ENCODE results near the gene NECAB2.

NECAB2 gene

DNA sequence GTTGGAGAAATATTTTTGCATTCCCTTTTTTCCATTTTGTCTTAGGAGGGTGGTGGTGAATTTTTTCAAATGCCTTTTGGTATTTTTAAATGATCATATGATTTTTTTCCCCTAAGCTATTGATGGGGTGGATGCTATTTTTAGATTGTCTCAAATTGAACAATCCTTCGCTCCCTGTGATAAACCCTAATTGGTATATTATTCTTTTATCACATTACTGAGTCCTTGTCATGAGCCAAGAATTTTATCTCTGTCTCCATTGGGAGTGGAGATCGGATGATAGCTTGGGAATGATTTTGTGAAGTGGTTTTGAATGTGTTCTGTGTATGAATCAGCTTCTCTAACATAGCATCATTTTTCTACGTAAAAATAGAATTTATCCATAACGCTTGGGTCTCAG, 15.4 kb downstream of the NECAB2 start:
- no peak for DNase-seq (ENCODE audit: low read depth in 1 of 2, low spot score in 1 of 2)

DNA sequence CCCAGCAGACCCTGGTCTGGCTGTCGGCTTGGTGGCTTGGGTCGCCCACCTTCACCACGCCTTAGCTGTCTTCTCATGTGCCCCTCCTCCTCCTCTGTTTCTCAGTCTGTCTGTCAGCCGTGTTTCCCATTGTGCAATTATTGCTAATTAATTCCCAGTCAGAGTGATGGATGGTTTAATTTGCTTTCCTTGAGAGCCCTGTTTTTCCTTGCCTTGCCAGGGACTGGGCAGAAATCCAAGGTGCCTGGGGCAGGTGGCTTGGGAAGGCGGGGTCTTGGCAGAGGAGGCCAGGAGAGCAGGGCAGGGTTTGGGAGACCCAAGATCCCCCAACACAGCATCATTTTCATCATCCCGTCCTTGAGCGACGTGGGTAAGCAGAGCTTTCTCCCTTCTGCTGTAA, 21.3 kb downstream of the NECAB2 start:
- no peak for DNase-seq (ENCODE audit: low read depth in 1 of 2, low spot score in 1 of 2)

DNA sequence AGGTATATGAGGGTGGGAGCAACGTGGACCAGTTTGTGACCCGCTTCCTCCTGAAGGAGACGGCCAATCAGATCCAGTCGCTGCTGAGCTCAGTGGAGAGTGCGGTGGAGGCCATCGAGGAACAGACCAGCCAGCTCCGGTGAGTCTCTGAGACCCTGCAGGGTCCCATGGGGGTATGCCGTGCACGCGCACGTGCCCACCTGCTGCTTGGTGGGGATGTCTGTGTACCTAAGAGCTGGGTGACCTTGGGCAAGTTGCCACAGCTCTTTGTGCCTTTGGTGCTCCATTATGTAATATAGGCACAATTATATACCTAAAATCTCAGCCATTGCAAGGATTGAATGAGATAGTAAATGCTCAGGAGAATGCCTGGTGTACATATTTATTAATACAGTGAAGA, 22.4 kb downstream of the NECAB2 start:
- DNase-seq (ENCODE audit: low read depth in 1 of 2, low spot score in 1 of 2), result no peak

DNA sequence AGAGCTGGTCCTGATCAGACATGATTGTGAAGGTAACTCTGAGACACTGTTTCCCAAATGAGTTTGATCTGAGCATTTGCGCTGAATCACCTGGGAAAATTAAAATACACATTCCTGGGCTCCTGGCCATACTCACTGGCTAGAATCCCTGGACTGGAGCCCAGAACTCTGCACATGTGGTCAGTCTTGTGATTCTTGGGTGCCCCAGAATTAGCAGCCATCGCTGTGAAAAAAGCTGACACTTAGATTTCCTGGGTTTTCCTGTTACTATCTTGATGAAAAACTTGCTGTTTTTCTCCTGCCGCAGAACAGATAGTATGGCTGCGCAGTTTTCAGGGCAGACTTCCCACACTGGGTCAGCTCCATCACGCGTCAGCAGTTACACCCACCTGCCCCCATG, 24.6 kb downstream of the NECAB2 start:
- no peak for DNase-seq (ENCODE audit: low read depth in 1 of 2, low spot score in 1 of 2)

DNA sequence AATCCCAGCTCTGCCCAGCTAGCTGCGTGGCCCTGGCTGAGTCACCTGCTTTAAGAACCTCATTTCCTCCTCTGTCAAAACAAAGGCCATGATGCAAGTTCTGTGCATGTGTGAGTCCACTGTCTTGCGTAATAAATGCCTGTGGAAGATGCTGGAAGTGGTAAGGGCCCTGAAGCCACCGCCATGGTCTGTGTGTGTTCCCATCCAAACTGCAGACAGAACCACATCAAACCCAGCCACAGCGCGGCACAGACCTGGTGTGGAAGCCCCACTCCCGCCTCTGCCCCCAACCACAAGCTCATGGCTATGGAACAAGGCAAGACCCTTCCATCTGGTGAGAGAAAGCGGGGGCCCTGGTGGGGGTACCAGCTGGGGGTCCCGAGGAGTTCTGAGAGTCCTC, 26.0 kb downstream of the NECAB2 start:
- no peak for DNase-seq (ENCODE audit: low read depth in 1 of 2, low spot score in 1 of 2)

DNA sequence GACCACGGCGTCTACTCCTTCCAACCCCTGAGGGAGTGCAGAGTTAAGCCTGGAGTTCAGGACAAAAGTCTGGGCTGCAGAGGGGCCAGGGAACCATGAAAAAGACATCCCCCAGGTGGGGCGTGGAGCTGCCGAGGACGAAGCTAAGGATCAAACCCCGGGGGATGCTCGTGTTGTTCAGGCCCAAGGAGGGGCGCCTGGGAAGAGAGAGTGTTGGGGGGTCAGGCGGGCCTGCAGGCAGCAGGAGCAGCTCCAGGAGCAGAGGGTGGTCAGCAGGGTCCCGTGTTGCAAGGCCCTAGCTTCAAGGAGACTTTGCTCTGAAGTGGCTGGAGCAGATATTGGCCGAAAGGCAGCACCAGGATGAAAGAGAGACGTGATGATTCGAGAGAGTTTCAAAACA, 26.7 kb downstream of the NECAB2 start:
- no peak for DNase-seq (ENCODE audit: low read depth in 1 of 2, low spot score in 1 of 2)

DNA sequence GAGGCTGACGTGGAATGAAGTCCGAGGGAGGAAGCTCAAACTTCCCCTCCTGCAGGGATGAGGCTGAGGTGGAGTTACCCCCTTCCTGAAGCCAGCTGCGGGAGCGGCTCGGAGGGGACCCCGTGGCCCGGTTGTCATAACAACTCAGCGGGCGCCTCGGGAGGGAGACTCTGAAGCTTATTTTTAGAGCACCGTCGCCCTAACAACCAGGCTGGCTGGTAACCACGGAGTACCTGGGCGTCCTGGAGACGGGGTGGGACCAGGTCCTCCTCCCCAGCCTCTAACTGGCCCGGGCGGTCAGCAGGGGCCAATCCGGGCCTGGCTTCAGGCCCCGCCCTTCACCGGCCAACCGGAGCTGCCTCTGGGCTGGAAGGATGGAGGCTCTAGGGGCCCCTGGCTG, 27.7 kb downstream of the NECAB2 start:
- DNase-seq (ENCODE audit: low read depth in 1 of 2, low spot score in 1 of 2), result no peak

DNA sequence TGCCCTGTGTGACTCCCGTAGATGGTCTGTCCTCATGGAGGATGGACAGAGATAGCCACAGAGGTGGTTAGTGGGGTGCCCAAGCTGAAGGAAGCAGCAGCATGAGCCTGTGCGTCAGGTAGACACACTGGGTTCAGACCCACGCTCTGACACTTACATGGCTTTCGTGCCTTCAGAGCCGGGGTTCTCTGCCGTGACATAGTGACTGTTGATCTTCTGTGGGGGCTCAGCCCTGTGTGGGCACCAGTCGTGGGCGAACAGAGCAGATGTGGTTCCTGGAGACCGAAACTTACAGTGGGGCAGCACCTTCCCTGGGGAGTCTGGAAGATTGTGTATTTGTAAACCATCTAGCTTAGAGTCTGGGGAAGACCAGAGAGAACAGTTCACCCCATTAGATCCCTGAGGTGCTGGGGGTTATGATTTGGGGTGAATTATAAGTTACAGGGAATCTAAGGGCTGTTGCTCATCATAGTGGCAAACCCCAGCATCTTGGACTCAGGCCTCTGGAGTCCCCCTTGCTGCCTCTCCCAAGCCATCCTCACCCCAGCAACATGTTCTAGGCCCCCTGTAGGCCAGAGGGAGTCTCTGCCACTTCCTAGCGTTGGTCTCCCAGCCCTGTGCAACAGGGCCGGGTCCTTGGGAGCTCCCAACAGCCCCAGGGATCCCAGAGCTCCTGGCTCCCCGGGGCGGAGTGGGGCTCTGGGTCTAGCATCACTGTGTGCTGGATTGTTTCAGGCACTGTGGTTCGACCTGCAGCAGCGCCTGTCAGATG, 28.6 kb downstream of the NECAB2 start:
- DNase-seq (ENCODE audit: low read depth in 1 of 2, low spot score in 1 of 2), result no peak

DNA sequence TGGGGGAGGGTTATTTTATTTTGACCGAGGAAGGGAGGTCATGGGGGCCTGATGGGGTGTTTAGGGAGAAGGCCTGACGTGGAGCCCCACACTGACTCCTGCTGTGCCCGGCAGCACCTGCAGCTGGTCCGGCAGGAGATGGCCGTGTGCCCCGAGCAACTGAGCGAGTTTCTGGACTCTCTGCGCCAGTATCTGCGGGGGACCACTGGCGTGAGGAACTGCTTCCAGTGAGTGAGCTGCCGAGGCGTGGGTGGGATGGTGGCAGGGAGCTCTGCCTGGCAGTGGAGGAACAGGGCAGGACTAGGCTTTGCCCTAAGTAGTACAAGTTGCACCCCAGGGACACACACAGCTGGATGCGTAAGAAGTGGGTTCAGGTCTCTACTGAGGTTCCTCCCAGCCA, 30.0 kb downstream of the NECAB2 start:
- no peak for DNase-seq (ENCODE audit: low read depth in 1 of 2, low spot score in 1 of 2)

DNA sequence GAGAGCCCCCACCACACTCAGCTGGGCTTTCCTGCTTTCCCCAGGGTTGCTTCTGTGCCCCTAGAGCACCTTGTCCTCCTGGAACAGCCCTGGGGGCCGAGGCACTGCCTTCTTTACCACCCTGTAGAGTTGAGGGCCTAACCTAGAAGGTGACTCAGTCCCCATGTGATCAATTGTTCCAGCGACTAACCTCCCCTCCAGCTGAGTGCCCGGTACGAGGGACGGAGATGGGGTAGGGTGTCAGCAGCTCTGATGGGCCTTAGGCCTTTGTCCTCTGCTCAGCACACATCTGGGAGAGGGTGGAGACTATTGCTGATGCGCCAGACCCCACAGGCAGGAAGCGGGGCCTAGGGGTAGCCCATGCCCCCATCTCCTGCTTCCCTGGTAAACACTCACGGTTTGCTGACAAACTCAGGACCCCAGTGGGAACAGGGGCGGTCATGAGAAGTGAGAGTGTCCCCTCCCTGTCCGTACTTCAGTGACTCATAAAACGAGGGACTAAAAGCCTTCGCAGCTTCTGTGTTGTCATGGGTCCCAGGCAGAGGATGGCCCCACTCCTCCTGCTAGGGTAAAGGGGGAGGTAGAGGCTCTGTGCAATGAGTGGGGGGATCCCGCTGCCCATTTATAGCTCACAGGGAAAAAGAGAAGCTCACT, 33.1 kb downstream of the NECAB2 start:
- DNase-seq (ENCODE audit: low read depth in 1 of 2, low spot score in 1 of 2), result no peak

DNA sequence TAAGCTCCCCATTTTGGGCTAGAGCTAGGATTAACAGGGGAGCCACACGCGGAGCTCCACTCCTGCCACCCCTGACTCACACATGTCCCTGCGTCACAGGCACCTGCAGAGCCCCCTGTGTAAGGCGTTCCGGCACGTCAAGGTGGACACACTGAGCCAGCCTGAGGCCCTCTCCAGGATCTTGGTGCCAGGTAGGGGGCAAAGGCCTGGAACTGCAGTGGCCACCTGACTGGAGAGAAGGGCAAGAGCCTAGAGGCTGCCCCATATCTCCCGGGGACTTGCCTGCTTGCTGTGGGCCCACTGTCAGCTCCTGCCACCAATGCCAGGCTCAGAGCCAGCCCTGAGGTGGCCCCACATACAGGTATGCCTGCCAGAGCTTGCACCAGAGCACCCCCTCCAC, 33.7 kb downstream of the NECAB2 start:
- DNase-seq (ENCODE audit: low read depth in 1 of 2, low spot score in 1 of 2), result no peak

DNA sequence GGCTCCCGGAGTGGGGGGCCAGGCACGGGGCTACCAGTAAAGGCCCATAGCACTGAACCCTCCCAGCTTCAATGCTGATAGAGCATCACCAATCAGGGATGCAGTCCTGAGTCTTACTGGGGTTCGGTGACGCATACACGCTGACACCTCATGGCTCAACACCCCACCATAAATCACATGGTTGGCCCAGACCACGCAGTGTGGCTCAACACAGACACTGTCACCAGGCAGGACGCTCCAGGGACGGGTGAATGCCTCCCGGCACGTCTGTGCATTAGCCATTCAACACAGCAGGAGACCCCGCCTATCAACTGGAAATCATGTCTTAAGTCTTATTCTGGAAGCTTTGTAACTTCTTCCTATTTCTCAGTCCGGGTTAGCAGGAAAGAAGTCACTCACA, 35.0 kb downstream of the NECAB2 start:
- DNase-seq (ENCODE audit: low read depth in 1 of 2, low spot score in 1 of 2), result no peak

DNA sequence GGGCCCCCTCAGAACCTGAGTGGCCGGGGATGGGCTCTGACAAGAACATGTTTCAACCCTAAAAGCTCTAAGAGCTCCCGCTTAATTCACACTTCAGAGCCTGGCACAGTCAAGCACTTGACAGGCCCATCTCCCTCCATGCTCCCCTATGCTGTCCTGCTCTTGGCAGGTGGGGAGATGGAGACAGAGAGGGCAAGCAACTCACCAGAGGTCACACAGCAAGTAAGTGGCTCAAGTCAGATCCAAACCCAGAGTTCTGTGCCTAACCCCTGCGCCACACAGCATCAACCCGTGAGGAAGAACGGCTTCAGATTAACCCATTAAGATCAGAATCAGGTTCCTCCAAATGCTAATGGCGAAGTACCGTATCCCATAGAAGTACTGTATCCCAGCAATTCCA, 36.4 kb downstream of the NECAB2 start:
- no peak for DNase-seq (ENCODE audit: low read depth in 1 of 2, low spot score in 1 of 2)

DNA sequence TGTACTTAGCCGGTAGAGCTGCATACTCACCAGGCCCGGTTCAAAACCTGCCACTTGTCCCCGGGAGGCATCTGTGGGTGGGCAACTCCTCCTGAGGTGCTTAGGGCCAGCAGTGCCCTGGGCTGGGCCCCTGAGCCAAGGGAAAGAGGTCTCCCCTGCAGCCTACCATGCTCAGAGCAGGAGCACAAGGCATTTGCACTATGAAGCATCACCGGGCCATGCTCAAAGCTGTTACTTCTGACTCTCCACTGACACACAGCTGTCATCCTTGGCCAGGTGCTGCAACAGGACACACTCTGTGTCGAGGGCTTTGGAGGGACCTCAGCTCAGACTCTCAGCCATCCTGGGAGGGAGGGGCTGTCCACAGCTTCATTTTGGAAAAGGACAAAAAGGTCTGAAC, 37.3 kb downstream of the NECAB2 start:
- no peak for DNase-seq (ENCODE audit: low read depth in 1 of 2, low spot score in 1 of 2)

DNA sequence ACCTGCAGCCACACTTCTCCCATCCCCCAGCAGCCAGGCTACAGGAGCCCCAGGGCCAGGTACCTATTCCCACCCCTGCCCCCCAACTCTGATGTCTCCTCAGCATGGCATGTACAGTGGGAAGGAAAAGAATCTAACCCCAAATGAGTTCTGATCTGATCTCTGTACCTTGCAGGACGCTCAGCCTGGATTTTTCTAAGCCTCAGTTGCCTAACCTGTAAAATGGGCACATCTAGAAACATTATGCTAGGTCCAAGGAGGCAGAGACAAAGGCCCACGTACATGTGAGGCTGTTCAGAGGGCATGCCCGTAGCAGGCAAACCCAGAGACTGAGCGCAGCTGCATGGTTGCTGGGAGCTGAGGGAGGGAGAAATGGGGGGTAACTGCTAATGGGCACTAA, 39.5 kb downstream of the NECAB2 start:
- DNase-seq (ENCODE audit: low read depth in 1 of 2, low spot score in 1 of 2), result no peak

DNA sequence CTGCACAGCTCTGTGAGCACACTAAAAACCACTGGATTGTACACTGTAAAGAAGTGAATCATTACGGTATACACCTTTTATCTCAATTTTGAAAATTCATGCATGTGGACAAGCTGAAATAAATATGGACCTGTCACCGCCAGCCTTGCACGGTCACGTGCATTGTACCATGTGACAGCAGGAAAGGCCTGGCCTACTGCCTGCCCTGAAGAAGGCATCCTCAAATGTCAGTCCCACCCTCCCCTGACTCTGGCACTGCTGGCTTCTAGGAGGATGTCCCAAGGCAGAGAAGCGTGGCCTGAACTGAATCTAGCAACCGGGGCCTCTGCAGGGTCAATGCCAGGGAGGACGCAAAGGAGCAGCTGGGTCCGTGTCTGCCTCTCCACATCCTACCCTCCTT, 39.9 kb downstream of the NECAB2 start:
- DNase-seq (ENCODE audit: low read depth in 1 of 2, low spot score in 1 of 2), result no peak

DNA sequence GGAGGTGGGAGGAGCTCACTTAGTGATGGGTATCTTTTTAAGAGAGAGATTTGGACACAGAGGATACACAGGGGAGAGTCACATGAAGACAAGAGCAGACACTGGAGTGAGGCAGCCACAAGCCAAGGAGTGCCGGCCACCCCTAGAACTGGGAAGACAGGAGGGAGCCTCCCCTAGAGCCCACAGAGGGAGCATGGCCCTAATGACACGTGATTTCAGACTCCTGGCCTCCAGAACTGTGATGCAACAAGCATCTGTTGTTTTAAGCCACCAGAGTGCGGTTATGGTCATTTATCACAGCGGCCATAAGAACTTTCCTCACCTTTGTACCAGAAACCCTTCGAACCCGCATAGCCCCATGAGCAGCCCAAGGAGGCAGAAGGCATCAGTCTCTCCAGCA, 41.2 kb downstream of the NECAB2 start:
- no peak for DNase-seq (ENCODE audit: low read depth in 1 of 2, low spot score in 1 of 2)

DNA sequence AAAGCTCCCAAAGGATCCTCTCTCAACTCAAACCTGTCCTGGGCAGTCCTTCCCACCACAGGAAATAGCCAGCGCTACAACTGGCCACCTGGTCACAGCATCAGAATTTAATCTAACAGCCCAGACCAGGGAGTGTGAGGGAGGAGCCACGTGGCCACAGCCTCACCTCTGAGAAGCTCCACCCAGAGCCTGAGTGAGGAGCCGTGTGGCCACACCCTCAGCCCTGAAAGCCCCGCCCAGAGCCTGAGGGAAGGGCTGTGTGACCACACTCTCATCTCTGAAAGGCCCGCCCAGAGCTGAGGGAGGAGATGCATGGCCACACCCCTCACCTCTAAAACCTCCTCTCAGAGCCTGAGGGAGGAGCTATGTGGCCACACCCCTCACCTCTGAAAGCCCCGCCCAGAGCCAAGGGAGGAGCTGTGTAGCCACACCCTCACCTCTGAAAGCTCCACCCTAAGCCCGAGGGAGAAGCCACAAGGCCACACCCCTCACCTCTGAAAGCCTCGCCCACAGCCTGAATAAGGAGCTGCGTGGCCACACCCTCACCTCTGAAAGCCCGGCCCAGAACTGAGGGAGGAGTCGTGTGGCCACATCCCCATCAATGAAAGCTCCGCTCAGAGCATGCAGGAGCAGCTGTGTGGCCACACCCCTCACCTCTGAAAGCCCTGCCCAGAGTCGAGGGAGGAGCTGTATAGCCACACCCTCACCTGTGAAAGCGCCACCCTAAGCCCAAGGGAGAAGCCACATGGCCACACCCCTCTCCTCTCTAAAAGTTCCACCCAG, 45.9 kb downstream of the NECAB2 start:
- DNase-seq (ENCODE audit: low read depth in 1 of 2, low spot score in 1 of 2), result peak in 1 of 2 donors; percentile 6

DNA sequence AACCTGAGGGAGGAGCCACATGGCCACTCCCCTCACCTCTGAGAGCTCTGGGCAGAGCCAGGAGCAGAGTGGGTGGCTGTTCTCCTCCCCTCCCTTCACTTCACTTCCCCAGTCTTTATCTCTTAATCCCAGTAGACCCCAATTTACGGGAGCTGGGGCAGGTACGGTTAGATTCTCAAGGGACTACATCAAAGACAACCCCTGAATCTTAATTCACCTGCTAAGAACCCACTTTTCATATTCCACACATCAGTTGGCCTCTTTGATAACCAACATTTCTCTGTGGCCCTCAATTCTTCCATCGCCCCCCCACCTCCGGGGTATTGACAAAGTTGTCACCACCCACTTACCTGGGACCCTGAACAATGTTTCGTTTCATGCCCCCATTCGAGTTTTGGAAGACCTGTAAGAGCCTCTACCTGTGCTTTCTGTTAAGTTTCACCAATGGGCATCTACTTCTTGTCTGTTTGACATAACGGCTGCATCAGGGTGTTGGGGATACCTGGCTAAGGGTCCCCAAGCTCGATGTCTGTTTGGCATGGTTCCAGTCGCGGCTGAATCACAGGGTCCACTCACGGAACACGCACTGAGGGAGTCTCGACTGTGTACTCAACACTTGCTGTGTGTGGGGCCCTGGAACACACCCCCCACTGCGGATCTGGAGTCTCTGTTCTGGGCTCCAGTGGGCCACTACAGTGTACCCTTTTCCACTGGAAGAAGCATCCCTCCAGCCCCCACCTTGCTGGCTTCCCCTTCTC, 46.7 kb downstream of the NECAB2 start:
- no peak for DNase-seq (ENCODE audit: low read depth in 1 of 2, low spot score in 1 of 2)

DNA sequence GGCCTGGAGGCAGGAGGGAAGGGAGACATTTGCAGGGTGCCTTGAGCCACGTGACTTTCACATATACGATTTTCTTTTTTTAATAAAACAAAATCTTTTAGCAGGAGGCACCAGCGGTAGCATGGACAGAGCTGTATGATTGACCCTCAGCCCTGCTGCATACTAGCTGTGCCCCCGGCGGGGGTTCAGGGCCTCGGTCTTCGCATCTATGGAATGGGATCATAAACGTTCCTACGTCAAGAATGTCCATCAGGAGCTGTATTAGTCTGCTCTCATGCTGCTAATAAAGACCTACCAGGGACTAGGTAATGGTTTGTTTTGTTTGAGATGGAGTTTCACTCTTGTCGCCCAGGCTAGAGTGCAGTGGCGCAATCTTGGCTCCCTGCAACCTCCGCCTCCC, 47.4 kb downstream of the NECAB2 start:
- DNase-seq (ENCODE audit: low read depth in 1 of 2, low spot score in 1 of 2), result no peak

DNA sequence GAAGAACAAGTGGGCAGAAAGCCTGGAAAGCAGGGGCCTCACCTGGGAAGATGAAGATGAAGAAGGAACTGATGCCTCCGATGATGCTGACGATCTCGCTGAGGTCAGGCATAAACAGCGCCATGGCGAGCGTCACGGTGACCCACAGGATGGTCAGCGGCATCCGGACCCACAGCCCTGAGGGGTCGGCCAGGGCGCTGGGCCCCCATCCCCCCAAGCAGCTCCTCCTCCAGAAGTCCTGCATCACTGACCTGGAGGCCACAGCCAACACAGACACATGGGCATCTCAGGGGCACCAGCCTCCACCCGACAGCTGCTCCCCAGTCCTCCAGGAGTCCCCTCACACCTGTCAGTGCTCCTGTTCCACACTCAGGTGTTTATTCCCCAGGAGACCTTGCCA, 48.4 kb downstream of the NECAB2 start:
- DNase-seq (ENCODE audit: low read depth in 1 of 2, low spot score in 1 of 2), result no peak

DNA sequence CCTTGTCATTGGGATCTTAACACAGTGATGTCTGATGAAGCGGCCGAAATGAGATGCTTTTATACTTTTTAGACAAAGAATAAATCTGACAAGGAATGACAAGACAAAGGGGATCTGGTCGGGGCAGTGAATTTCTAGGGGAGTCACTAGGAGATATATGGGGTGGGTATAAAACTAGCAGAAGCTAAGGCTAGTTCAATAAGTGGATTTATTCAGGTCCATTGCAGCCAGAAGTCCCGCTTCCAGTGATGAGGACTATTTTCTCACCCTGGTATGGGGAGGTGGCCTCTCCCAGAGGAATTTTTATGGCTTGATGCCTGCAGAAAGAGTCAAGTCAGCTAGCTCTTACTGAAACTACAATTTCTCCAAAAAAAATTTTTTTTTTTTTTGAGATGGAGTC, 50.7 kb downstream of the NECAB2 start:
- DNase-seq (ENCODE audit: low read depth in 1 of 2, low spot score in 1 of 2), result no peak
